Cardiac septum (tissue), 1 donor: ENCODE results near the gene PFDN6. TPM values are rescaled to one million over a fixed set of nuclear protein-coding genes. Genes with fewer than 3 reads are reported as not detected.
"Not testable (repeated sequence)": the region's sequence is repeated elsewhere in the genome, so short reads cannot be mapped to it uniquely, and the experiment has no call there.

Experiments used
- DNase-seq: peaks from one replicate; pipeline ENCODE4 v3.0.0-alpha.2; 2020; ENCODE audit warnings: low spot score
- intact Hi-C: fragments of 100-400 bp; cut with DNase I; formaldehyde crosslinking; loops from one replicate; pipeline ENCODE4 v1.14.0; 2022
- total RNA-seq: library from RNA; stranded (reverse); fragmentation: NEBNext Ultra II Directional; extraction: Animal tissue kit (Norgen Biotek cat#: 25700); gene quantifications from one replicate; pipeline ENCODE4 v1.2.1, GENCODE V29; 2021
- donor health status: DM: no; HTN: no; CAD: no.

The PFDN6 gene
- total RNA-seq, 1 donor from 2014 or later = 35.1 TPM

- DNase-seq = no peak
- intact Hi-C loops = no loop called here
These were observed 16.9 kb upstream of the PFDN6 start for GRCh38 chr6:33272275-33273128.

GRCh38 chr6:33273129-33273923, 16.1 kb upstream of the PFDN6 start:
- no peak for DNase-seq
- intact Hi-C loops = no loop called here

GRCh38 chr6:33273924-33274902, 15.2 kb upstream of the PFDN6 start:
- no peak for DNase-seq
- intact Hi-C loops = no loop called here

- DNase-seq, intact Hi-C loops: not testable (repeated sequence)
These were observed 13.4 kb upstream of the PFDN6 start for GRCh38 chr6:33275795-33276580.

- no peak for DNase-seq
- intact Hi-C loops = no loop called here
These were observed 12.9 kb upstream of the PFDN6 start for GRCh38 chr6:33276581-33276863.

GRCh38 chr6:33276864-33277662, 12.3 kb upstream of the PFDN6 start, which contains the start of gene B3GALT4:
Gene B3GALT4, plus strand, starts transcription at chr6:33277123. Its CDS starts 297 bp downstream, at chr6:33277420.
- peak; percentile 90 for DNase-seq
- intact Hi-C loops = loop anchor here (1.0 kb wide), 1 partner anchor 22 kb away; no protein-coding TSS in a partner anchor

- DNase-seq = no peak
- intact Hi-C loops = loop anchor here (1.0 kb wide), 1 partner anchor 21 kb away; no protein-coding TSS in a partner anchor
These were observed 11.6 kb upstream of the PFDN6 start for GRCh38 chr6:33277663-33278391.

- intact Hi-C loops = no loop called here
- no peak for DNase-seq
These were observed 11.0 kb upstream of the PFDN6 start for GRCh38 chr6:33278392-33278741.

GRCh38 chr6:33278810-33279209, 10.6 kb upstream of the PFDN6 start:
- DNase-seq = no peak
- intact Hi-C loops = no loop called here

- intact Hi-C loops = no loop called here
- no peak for DNase-seq
These were observed 10.1 kb upstream of the PFDN6 start for GRCh38 chr6:33279257-33279695.

- intact Hi-C loops = loop anchor here (2.0 kb wide), 1 partner anchor 65 kb away; no protein-coding TSS in a partner anchor
- DNase-seq = no peak
These were observed 9.4 kb upstream of the PFDN6 start for GRCh38 chr6:33279971-33280511.

GRCh38 chr6:33280539-33280938, 8.9 kb upstream of the PFDN6 start:
- DNase-seq = no peak
- intact Hi-C loops = loop anchor here (2.0 kb wide), 1 partner anchor 64 kb away; no protein-coding TSS in a partner anchor

GRCh38 chr6:33285214-33285613, 4.2 kb upstream of the PFDN6 start:
- intact Hi-C loops, DNase-seq: not testable (repeated sequence)

GRCh38 chr6:33286946-33287914, 2.2 kb upstream of the PFDN6 start:
- DNase-seq = no peak
- intact Hi-C loops = no loop called here

GRCh38 chr6:33288141-33288920, 1.1 kb upstream of the PFDN6 start:
- no peak for DNase-seq
- intact Hi-C loops = no loop called here
